Mesendoderm (in vitro differentiated cells): ENCODE data around the gene SOX5.
A peak's percentile ranks its signal among the peaks of the same experiment; 100 is the strongest.

Experiments used
- DNase-seq: peaks from one replicate; pipeline ENCODE4 v3.0.0; 2013
- H2AK5ac ChIP-seq: 2 replicates; pipeline ENCODE4 v1.6.1; 2013; ENCODE audit warnings: low read length, inconsistent platforms
- H2BK120ac ChIP-seq: 2 replicates; pipeline ENCODE4 v1.6.1; 2013; ENCODE audit warnings: low read depth, mild to moderate bottlenecking, low read length, moderate library complexity, mixed read lengths
- H2BK15ac ChIP-seq: replicated peaks from 2 replicates; pipeline ENCODE4 v1.6.1; 2013; ENCODE audit warnings: low read depth, mild to moderate bottlenecking, moderate library complexity
- H2BK5ac ChIP-seq: 2 replicates; pipeline ENCODE4 v1.6.1; 2013; ENCODE audit warnings: low read length, inconsistent platforms
- H3K18ac ChIP-seq: 2 replicates; pipeline ENCODE4 v1.6.1; 2013; ENCODE audit warnings: mild to moderate bottlenecking, low read length, mixed read lengths
- H3K23ac ChIP-seq: one replicate; pipeline ENCODE4 v1.6.1; 2013; ENCODE audit warnings: low read length
- H3K27ac ChIP-seq: 2 replicates; pipeline ENCODE4 v1.5.1; 2013; ENCODE audit warnings: low read depth, mild to moderate bottlenecking, inconsistent platforms, low read length, moderate library complexity
- H3K27me3 ChIP-seq: 2 replicates; pipeline ENCODE4 v1.6.1; 2013; ENCODE audit warnings: low read length, control low read depth, mild to moderate bottlenecking, inconsistent platforms; ENCODE audit not compliant: insufficient read depth, poor library complexity
- H3K36me3 ChIP-seq: 2 replicates; pipeline ENCODE4 v1.6.1; 2013; ENCODE audit warnings: low read length, inconsistent platforms; ENCODE audit not compliant: control insufficient read depth, insufficient read depth
- H3K4ac ChIP-seq: one replicate; pipeline ENCODE4 v1.6.1; 2013; ENCODE audit warnings: low read depth, mild to moderate bottlenecking, low read length, moderate library complexity
- H3K4me1 ChIP-seq: 2 replicates; pipeline ENCODE4 v1.6.1; 2013; ENCODE audit warnings: low read depth, low read length, inconsistent platforms; ENCODE audit not compliant: control insufficient read depth
- H3K4me2 ChIP-seq: 2 replicates; pipeline ENCODE4 v1.6.1; 2013; ENCODE audit warnings: low read length
- H3K4me3 ChIP-seq: 2 replicates; pipeline ENCODE4 v1.5.1; 2013; ENCODE audit warnings: mild to moderate bottlenecking, low read length
- H3K56ac ChIP-seq: one replicate; pipeline ENCODE4 v1.6.1; 2013; ENCODE audit warnings: low read length
- H3K79me1 ChIP-seq: 2 replicates; pipeline ENCODE4 v1.6.1; 2013; ENCODE audit warnings: low read length, inconsistent platforms
- H3K79me2 ChIP-seq: 2 replicates; pipeline ENCODE4 v1.6.1; 2013; ENCODE audit warnings: mild to moderate bottlenecking, low read length; ENCODE audit not compliant: control insufficient read depth, insufficient read depth
- H3K9ac ChIP-seq: 2 replicates; pipeline ENCODE4 v1.6.1; 2013; ENCODE audit warnings: low read length, inconsistent platforms
- H4K5ac ChIP-seq: one replicate; pipeline ENCODE4 v1.6.1; 2013; ENCODE audit warnings: low read length
- H4K8ac ChIP-seq: one replicate; pipeline ENCODE4 v1.6.1; 2013; ENCODE audit warnings: low read depth, mild to moderate bottlenecking, control low read depth, low read length, moderate library complexity
- WGBS: extraction: QIAGEN DNeasy Blood & Tissue Kit; methylation state at CpG from one replicate; pipeline ENCODE4 v1.1.7; 2013; ENCODE audit warnings: low lambda C conversion rate, missing lambda C conversion rate; ENCODE audit not compliant: insufficient coverage; ENCODE audit errors: extremely low coverage; 5-methylcytosine and 5-hydroxymethylcytosine counted together

SOX5 gene

DNA sequence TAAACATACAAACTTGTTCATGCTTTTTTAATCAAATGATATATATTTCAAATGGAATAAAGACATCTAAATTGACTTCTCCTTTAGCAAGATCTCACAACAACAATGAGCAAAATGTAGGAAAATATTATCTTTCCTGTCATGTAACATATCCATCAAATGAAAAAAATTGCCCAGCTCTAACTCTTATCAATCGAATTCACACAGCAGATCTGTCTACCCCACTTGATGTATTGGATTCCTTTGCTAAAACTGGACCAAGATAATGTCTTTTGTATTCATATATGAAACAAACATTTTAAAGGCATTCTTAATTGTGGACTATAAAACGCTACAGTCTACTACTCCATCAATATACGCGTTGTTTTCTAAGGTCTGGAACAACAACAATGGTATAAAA lies 218.0 kb downstream of the SOX5 start:
- no CpG with 5 or more reads among the region's 4 CpGs for WGBS
- Histone ChIP-seq H3K79me2 (no peaks in the 10 kb centered on the region), H3K4ac (no peak overlapping the region), H4K5ac (no peak overlapping the region), H3K27me3 (no peaks in the 10 kb centered on the region), H3K4me3 (no peak overlapping the region), H3K56ac (no peak overlapping the region), H3K4me1 (no peaks in the 10 kb centered on the region), H3K9ac (no peak overlapping the region), H2AK5ac (no peak overlapping the region), H2BK5ac (no peak overlapping the region), H3K27ac (no peak overlapping the region), H3K4me2 (no peak overlapping the region), H2BK15ac (no peak overlapping the region), H2BK120ac (no peak overlapping the region), H3K23ac (no peak overlapping the region), H3K79me1 (no peaks in the 10 kb centered on the region), H3K36me3 (no peaks in the 10 kb centered on the region), H3K18ac (no peak overlapping the region), H4K8ac (no peak overlapping the region)
- no peak for DNase-seq

GRCh38 chr12:23731035-23731434 lies 218.4 kb downstream of the SOX5 start:
- Histone ChIP-seq H2BK120ac (no peak overlapping the region), H3K27me3 (no peaks in the 10 kb centered on the region), H3K4me3 (no peak overlapping the region)

GRCh38 chr12:23729359-23729758 lies 220.1 kb downstream of the SOX5 start:
- Histone ChIP-seq H3K27ac (no peak overlapping the region), H2AK5ac (no peak overlapping the region), H2BK5ac (no peak overlapping the region), H4K8ac (no peak overlapping the region), H3K56ac (no peak overlapping the region), H2BK120ac (no peak overlapping the region), H3K27me3 (no peaks in the 10 kb centered on the region), H3K9ac (no peak overlapping the region), H3K4me1 (no peaks in the 10 kb centered on the region), H2BK15ac (no peak overlapping the region), H3K4me3 (no peak overlapping the region), H3K23ac (no peak overlapping the region), H3K36me3 (no peaks in the 10 kb centered on the region), H3K79me1 (no peaks in the 10 kb centered on the region), H3K18ac (no peak overlapping the region), H3K79me2 (no peaks in the 10 kb centered on the region), H4K5ac (no peak overlapping the region), H3K4me2 (no peak overlapping the region), H3K4ac (no peak overlapping the region)
- DNase-seq, result no peak

More at GRCh38 chr12:23731035-23731434, 218.4 kb downstream of the SOX5 start:
- no peak for DNase-seq
- Histone ChIP-seq H3K27ac (no peak overlapping the region), H3K4me2 (no peak overlapping the region), H3K36me3 (no peaks in the 10 kb centered on the region), H3K23ac (no peak overlapping the region), H3K9ac (no peak overlapping the region), H3K56ac (no peak overlapping the region), H2BK5ac (no peak overlapping the region), H2AK5ac (no peak overlapping the region), H3K4ac (no peak overlapping the region), H3K79me2 (no peaks in the 10 kb centered on the region), H4K8ac (no peak overlapping the region), H4K5ac (no peak overlapping the region), H3K79me1 (no peaks in the 10 kb centered on the region), H3K4me1 (no peaks in the 10 kb centered on the region), H2BK15ac (no peak overlapping the region), H3K18ac (no peak overlapping the region)
- WGBS, result no CpG with 5 or more reads among the region's 3 CpGs

- Histone ChIP-seq H3K4ac (no peak overlapping the region), H2BK15ac (no peak overlapping the region), H3K56ac (no peak overlapping the region), H3K36me3 (no peaks in the 10 kb centered on the region), H3K27me3 (no peaks in the 10 kb centered on the region), H2BK5ac (no peak overlapping the region), H3K23ac (no peak overlapping the region), H3K79me2 (no peaks in the 10 kb centered on the region), H3K79me1 (no peaks in the 10 kb centered on the region), H3K18ac (no peak overlapping the region), H3K4me1 (no peaks in the 10 kb centered on the region), H2AK5ac (no peak overlapping the region), H3K9ac (no peak overlapping the region), H2BK120ac (no peak overlapping the region), H3K4me3 (no peak overlapping the region), H3K27ac (no peak overlapping the region), H3K4me2 (no peak overlapping the region), H4K5ac (no peak overlapping the region), H4K8ac (no peak overlapping the region)
- no peak for DNase-seq
- no CpG with 5 or more reads among the region's 2 CpGs for WGBS
Observed at GRCh38 chr12:23726646-23727045, 222.8 kb downstream of the SOX5 start.

- no peak overlapping the region for H3K27ac ChIP-seq
- H2BK5ac ChIP-seq, result no peak overlapping the region
- no peak overlapping the region for H2BK120ac ChIP-seq
- H3K4ac ChIP-seq, result no peak overlapping the region
- H3K79me1 ChIP-seq, result no peaks in the 10 kb centered on the region
- no peaks in the 10 kb centered on the region for H3K4me1 ChIP-seq
- no peak overlapping the region for H4K5ac ChIP-seq
- no peak overlapping the region for H2BK15ac ChIP-seq
- no peak overlapping the region for H3K56ac ChIP-seq
- H3K18ac ChIP-seq, result no peak overlapping the region
- no peak overlapping the region for H3K23ac ChIP-seq
- no CpG with 5 or more reads among the region's 7 CpGs for WGBS
- no peaks in the 10 kb centered on the region for H3K27me3 ChIP-seq
- H3K9ac ChIP-seq, result no peak overlapping the region
- no peak overlapping the region for H3K4me3 ChIP-seq
- H3K4me2 ChIP-seq, result no peak overlapping the region
- H3K79me2 ChIP-seq, result no peaks in the 10 kb centered on the region
- H2AK5ac ChIP-seq, result no peak overlapping the region
- no peaks in the 10 kb centered on the region for H3K36me3 ChIP-seq
- peak; percentile 4 for DNase-seq
- H4K8ac ChIP-seq, result no peak overlapping the region
Observed at GRCh38 chr12:23722655-23723054, 226.8 kb downstream of the SOX5 start.

DNA sequence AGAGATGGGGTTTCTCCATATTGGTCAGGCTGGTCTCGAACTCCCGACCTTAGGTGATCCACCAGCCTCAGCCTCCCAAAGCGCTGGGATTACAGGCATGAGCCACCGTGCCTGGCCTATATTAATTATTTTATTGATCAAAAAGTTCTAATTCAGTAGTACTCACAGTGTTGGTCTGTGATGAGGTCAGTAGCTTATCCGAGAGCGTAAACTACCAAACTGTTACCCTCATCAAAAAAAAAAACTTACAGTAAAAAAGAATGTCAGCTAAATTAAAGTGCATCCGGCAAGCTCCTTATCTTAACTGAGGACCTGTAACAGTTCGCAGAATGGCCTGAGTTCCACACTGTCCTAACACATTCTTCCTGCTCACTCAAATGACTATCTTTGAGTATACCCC lies 228.2 kb downstream of the SOX5 start:
- Histone ChIP-seq H3K27me3 (no peaks in the 10 kb centered on the region), H3K79me2 (no peaks in the 10 kb centered on the region), H2BK120ac (no peak overlapping the region), H2BK15ac (no peak overlapping the region), H3K4me1 (no peaks in the 10 kb centered on the region), H3K23ac (no peak overlapping the region), H2BK5ac (no peak overlapping the region), H4K5ac (no peak overlapping the region), H3K27ac (no peak overlapping the region), H3K36me3 (no peaks in the 10 kb centered on the region), H2AK5ac (no peak overlapping the region), H3K9ac (no peak overlapping the region), H3K79me1 (no peaks in the 10 kb centered on the region), H3K56ac (no peak overlapping the region), H3K18ac (no peak overlapping the region), H3K4me3 (no peak overlapping the region), H3K4ac (no peak overlapping the region), H4K8ac (no peak overlapping the region), H3K4me2 (no peak overlapping the region)
- WGBS, result no CpG with 5 or more reads among the region's 8 CpGs
- DNase-seq, result no peak
